Epithelial cell of prostate (primary cell): Measurements from ENCODE around the gene PLEKHA5.
"Not testable (repeated sequence)": the region's sequence is repeated elsewhere in the genome, so short reads cannot be mapped to it uniquely, and the experiment has no call there.

Source experiments
- DNase-seq: peaks from one replicate; pipeline ENCODE4 v3.0.0-alpha.2; 2011; ENCODE audit warnings: low read depth, low spot score
- H3K27ac ChIP-seq: fragments of 450-650 bp; 2 replicates; pipeline ENCODE4 v1.5.1; 2017; ENCODE audit warnings: mild to moderate bottlenecking

Gene PLEKHA5

DNA sequence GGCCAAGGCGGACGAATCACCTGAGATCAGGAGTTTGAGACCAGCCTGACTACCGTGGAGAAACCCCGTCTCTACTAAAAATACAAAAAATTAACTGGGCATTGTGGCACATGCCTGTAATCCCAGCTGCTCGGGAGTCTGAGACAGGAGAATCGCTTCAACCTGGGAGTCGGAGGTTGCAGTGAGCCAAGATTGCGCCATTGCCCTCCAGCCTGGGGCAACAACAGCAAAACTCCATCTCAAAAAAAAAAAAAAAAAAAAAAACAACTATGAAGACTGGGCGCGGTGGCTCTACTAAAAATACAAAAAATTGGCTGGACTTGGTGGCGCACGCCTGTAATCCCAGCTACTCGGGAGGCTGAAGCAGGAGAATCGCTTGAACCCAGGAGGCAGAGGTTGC lies 176.1 kb downstream of the PLEKHA5 start:
- not testable (repeated sequence) for DNase-seq

DNA sequence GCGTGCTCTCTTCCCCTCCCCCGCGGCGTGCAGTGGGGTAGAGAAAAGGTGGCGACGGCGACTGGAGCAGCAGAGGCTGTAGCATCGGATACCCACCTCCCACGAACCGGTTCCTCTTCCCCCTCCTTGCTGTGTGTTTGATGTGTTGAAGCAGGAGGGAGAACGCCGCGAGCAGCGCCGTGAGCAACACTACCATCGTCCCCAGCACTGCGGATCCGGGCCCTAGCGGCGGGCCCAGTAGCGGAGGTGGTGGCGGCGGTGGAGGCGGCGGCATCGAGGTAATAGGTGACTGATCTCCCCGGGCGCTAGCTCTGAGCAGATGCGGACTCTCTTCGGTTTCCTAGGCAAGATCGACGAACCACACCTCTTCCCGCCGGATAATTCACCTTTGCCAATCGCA lies 176.8 kb downstream of the PLEKHA5 start:
- no peak for DNase-seq
- no peak overlapping the region for H3K27ac ChIP-seq

More for the DNA sequence above, 176.1 kb downstream of the PLEKHA5 start:
- H3K27ac ChIP-seq, result not testable (repeated sequence)

DNA sequence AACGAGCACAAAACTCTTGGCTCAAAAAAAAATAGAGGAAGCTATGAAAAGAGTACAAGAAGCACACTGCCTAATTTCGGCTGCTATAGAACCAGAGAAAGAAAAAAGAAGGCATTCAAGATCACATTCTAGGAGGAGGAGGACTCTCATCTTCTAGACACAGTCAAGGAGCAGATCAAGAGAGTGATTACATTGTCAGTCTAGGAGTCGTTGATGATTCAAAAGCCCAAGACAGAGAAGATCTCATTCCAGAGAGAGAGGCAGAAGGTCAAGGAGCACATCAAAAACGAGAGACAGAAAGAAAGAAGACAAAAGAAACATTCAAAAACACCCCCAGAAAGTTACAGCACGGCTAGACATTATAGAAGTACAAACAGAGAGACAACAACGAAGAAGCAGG lies 177.9 kb downstream of the PLEKHA5 start:
- DNase-seq, result no peak
- no peak overlapping the region for H3K27ac ChIP-seq

DNA sequence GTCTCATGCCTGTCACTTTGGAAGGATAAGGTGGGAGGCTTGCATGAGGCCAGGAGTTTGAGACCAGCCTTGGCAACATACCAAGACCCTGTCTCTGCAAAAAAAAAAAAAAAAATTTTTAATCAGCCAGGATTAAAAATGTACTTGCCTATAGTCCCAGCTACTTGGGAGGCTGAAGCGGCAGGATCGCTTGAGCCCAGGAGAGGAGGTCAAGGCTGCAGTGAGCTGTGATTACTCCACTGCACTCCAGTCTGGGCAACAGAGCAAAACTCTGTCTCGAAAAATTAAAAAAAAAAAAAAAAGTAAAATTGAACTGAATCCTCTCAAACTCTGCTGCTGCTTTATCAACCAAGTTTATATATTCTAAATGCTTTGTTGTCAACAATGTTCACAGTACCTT lies 181.6 kb downstream of the PLEKHA5 start:
- DNase-seq, result no peak
- no peak overlapping the region for H3K27ac ChIP-seq

DNA sequence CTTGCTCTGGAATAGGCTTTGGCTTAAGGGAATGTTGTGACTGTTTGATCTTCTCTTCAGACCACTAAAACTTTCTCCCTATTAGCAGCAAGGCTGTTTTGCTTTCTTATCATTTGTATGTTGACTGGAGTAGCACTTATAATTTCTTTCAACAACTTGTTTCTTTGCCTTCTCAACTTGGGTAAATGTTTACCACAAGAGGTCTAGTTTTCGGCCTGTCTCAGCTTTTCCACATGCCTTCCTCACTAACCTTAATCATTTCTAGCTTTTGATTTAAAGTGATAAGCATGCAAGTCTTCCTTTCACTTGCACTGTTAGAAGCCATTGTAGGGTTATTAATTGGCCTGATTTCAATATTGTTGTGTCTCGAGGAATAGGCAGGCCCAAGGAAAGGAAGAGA lies 183.1 kb downstream of the PLEKHA5 start:
- no peak overlapping the region for H3K27ac ChIP-seq
- no peak for DNase-seq

DNA sequence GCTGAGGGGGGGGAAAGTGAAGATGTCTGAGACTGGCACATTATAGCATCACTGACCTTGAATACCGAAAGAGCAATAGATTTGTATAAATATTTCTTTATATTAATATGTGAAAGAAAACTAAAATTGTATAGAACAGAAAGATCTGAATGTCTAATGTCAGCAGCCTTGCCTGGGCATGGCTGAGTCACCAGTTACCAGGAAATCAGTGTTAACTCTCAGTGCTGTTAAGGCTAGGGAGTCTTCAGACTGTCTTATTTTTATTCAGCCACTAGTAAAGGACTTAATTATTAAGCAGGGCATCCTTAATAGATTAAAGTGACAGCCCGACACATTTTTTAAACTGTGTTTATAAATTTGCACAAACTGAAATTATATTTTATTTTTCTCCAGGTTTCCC lies 186.9 kb downstream of the PLEKHA5 start:
- no peak overlapping the region for H3K27ac ChIP-seq
- DNase-seq, result no peak

DNA sequence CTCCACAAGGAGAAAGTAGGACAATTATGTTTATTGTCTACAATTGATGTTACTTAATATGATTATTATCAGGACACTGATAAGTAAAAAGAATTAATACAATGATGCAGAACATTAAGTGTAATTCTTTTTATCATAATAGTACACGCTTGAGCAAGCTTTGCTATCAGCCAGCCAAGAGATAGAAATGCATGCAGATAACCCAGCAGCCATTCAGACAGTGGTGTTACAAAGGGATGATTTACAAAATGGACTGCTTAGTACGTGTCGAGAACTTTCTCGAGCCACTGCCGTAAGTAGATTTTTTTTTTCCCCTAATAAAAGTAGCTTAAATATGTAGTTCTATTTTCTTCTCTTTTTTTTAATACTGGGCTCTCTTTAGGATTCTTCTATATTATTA lies 192.8 kb downstream of the PLEKHA5 start:
- no peak overlapping the region for H3K27ac ChIP-seq
- no peak for DNase-seq

DNA sequence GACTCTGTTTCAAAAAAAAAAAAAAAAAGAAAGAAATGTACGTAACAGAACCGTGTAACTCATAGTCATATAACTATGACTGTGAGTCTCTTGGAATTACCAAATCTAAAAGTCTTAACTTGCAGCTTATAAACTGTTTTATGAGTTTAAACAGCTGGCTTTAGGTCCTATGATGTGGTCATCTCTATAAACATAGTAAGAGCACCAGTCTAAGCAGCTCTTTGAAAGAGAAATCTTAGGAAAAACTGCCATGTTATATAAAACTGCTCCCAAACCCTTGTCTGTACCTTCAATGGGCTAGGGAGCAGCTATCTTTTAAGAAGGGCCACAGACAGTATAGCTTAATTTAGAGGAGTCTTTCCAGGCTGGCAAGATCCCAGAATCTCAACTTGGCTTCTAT lies 194.3 kb downstream of the PLEKHA5 start:
- no peak for DNase-seq
- H3K27ac ChIP-seq, result no peak overlapping the region

DNA sequence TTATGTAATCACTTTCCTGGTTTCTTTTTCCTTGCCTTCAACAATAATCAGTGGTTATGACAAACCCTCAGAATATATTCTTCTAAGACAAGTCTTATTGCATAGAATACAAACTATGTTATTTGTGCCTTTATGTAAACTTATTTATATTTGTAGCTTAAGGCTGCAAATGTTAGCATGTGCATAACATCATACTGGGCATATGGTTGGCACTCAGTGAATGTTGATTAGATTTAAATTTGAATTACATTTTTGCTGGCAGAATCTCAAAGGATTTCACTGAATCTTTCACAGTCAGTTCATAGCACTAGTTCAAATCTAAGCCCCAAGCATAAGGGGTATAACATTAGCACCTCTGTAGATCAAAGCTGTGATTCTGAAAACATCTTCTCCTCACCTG lies 196.6 kb downstream of the PLEKHA5 start:
- no peak for DNase-seq
- H3K27ac ChIP-seq, result no peak overlapping the region

DNA sequence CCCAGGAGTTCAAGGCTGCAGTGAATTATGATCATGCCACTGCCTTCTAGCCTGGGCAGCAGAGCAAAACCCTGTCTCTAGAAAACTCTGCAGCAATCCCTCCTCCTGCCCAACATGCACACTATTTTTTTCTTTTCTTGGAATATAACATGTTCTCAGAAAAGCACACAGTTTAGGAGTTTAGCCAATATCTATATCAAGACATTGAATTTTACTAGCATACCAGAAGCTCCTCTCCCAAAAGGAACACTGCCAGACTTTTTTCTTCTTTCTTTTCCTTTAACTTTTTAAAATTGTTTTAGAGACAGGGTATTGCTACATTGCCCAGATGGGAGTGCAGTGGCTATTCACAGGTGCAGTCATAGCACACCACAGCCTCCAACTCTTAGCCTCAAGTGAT lies 202.7 kb downstream of the PLEKHA5 start:
- no peak overlapping the region for H3K27ac ChIP-seq
- DNase-seq, result no peak

DNA sequence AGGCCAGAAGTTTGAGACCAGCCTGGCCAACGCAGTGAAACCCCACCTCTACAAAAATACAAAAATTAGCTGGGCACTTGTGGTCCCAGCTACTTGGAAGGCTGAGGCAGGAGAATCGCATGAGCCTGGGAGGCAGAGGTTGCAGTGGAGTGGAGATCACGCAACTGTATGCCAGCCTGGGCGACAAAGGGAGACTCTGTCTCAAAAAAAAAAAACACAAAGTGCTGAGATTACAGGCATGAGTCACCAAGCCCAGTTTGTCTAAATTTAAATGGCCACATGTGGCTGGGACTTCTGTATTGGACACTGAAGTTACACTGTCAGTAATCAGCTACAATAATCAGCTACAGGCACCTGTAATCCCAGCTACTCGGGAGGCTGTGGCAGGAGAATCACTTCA lies 208.9 kb downstream of the PLEKHA5 start:
- DNase-seq, result no peak
- H3K27ac ChIP-seq, result no peak overlapping the region

DNA sequence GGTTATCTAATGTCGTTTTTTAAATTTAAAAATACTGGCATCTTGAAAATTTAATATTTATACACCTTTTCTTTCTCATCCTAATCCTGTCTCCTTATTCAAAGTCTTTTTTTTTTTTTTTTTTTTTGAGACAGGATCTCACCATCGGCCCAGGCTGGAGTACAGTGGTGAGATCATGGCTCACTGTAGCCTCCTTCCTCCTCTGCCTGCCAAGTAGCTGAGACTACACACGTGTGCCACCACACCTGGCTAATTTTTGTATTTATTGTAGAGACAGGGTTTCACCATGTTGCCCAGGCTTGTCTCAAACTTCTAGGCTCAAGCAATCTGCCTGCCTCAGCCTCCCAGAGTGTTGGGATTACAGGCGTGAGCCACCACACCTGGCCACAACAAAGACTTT lies 221.3 kb downstream of the PLEKHA5 start:
- not testable (repeated sequence) for H3K27ac ChIP-seq
- DNase-seq, result peak; percentile 8

DNA sequence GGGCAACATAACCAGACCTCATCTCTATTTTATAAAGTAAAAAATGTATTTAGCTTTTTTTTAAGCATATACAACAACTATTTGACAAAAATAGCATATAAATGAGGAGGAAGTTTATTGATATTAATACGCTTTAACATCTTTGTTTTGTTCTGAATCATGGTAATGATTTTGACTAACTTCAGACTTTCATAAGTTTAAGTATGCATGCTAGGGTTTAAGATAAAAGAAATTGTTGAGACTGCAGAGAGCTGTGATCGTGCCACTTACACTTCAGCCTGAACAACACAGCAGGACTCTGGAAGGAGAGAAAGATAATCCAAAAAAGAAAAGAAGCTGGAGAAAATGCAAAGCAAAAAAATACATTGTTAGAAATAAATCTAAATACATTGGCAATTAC lies 221.8 kb downstream of the PLEKHA5 start:
- no peak for DNase-seq
- H3K27ac ChIP-seq, result no peak overlapping the region

DNA sequence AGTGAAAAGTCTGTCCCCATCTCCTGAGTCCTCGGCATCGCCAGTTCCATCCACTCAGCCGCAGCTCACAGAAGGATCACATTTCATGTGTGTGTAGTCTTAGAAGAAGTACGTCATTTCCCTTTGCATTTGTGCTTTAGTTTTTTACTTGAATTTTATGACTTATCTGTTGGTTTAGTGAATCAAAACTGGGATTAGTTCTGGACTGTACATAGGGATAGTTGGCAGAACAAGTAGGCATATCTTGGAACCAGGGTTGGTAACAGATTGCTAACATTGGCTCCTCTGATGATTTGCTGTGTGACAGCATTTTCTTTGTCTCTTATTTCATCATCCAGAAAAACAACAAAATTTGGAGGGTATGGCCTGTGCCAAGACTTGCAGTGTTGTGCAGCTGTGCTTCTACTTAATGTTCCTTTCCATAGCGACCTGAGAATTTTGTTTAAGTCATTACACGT lies 240.2 kb downstream of the PLEKHA5 start:
- H3K27ac ChIP-seq, result peak overlapping the region; percentile 63

DNA sequence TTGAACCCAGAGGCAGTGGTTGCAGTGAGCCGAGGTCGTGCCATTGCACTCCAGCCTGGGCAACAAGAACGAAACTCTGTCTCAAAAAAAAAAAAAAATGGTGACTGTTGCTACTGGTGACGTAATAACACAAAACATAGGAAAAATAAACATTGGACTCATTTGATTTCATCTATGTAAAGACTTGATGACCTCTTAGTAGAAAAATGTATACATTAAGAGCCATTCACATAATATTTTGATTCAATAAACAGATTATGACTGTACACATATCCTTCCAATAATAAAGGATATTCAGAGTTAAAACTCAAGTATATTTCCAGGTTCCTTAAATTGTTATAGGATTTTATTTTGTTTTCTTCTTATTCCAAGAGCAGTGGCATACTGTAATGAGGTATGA lies 244.1 kb downstream of the PLEKHA5 start:
- H3K27ac ChIP-seq, result no peak overlapping the region
- no peak for DNase-seq

More for the DNA sequence above, 240.2 kb downstream of the PLEKHA5 start:
- DNase-seq, result no peak

DNA sequence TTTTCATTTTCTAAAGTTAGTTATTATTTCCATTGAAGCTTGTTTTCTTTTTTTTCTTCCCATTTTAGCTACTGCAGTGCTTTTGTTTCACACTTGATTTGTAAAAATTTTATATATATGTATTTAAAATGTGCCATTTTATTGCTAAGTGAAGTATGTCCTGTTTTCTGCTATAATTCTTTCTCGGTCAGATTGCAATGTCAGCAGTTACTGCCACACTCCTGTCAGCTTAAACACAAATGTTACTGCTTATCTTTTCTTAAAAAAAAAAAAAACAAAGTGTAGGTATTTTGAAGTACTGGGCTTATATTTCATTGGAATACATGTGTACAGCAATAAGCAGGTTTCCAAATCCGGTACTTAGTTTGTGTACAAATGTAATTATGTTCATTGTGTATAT lies 246.4 kb downstream of the PLEKHA5 start:
- no peak for DNase-seq
- H3K27ac ChIP-seq, result no peak overlapping the region

DNA sequence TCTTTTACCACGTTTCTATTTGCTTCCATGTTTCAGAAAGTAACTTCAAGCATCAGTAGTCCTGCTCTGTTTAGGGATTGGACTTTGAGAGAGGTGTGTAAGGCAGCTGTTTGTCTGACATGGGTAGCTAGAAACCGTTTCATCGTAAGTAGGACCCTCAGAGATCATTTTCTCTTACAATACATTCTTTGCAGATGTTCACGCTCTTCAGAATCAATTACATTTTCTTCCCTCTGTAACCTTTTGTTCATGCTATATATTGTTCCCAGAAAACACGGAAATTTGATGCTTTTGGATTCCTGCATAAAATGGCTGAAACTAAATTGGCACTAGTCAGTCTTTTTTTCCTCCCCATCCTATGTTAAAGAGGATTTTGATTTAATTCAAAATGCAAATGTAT lies 247.2 kb downstream of the PLEKHA5 start:
- H3K27ac ChIP-seq, result no peak overlapping the region
- no peak for DNase-seq

DNA sequence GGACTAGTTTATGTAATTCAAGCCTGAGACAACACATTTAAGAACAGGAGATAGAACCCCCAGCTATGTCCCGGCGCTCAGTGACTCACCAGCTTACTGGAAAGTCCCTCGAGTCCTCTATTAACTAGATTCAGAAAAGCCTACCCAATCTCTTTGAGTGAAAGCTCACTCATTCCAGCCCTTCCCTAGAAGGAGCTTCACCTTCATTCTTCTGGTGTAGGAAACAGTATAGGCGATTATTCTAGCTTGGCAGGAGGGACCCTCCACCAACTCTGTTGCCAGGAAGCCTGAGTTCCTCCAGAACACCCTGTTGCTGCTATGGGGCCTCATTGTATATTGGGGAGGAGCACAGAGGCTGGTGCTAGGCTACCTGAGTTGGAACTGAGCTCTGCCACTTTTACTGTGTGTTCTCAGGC lies 252.6 kb downstream of the PLEKHA5 start:
- H3K27ac ChIP-seq, result peak overlapping the region; percentile 37
- peak; percentile 60 for DNase-seq

DNA sequence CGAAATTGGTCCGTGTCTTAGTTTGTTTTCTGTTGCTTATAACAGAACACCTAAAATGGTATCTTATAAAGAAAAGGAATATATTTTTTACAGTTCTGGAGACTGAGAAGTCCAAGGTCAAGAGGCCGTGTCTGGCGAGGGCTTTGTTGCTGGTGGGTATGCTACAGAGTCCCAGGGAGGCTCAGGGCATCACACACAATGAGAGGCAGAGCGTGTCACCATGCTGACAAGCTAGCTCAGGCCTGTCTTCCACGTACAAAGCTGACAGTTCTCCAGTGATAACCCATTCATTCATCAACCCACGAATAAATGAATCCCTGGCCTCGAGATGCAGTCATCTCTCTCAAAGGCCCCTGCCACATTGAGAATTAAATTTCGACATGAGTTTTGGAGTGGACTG lies 253.0 kb downstream of the PLEKHA5 start:
- H3K27ac ChIP-seq, result peak overlapping the region; percentile 37
- no peak for DNase-seq

DNA sequence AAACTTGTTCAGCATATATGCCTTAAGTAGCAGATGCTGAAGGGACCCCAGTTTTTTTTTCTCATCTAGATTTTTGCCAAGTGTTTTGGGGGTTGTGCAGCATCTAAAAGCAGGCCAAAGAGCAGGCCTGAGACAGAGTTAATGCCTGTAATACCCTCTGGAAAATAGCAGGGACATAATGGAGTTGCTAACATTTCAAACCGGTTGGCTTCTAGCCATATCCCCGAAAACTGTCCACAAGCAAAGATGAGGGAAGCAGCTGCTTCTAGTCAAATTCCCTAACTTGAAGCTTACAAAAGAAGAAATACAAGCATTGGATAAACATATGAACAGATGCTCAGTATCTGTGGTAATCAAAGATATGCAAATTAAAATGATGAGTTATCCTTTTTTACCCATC lies 257.6 kb downstream of the PLEKHA5 start:
- DNase-seq, result no peak
- no peak overlapping the region for H3K27ac ChIP-seq

DNA sequence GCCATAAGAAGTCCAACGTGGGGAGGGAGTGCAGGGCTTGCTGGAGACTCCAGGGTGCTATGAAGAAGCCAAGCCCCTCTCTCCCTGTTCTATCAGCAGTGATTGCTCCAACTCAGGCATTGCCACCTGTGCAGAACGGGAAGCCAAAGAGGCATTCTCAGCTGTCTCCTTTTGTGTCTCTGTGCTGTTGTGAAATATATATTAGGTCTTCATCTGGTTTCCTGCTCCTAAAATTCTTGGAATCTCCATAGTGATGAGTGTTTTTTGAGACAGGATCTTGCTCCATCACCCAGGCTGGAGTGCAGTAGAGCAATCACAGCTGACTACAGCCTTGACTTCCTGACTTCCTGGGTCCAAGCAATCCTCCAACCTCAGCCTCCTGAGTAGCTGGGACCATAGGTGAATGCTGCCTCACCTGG lies 258.6 kb downstream of the PLEKHA5 start:
- H3K27ac ChIP-seq, result no peak overlapping the region
- no peak for DNase-seq

DNA sequence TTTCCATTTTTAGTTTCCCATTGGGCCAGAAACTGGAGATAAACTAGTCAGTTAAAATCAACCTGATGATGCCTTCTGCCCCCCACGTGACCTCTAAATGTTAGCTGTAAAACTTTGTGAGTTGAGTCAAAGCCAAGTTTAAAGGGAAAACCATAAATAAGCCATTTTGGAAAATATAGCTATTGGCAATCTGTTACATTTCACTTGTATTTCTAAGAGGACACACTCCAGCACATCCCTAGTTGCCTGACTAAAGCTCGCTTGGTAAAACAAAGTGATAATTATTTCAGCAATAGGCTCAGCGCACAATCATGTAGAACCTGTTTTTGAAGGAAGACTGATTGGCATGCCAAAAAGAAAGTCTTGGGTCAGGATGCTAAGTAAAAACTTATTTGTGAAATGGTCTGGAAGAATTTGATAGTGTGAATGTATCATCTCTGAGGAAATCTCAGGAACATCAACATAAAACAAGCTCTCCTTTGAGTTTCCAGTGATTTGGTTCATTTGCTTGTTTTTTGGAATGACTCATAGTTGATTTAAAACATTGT lies 260.6 kb downstream of the PLEKHA5 start:
- H3K27ac ChIP-seq, result no peak overlapping the region
- DNase-seq, result no peak

DNA sequence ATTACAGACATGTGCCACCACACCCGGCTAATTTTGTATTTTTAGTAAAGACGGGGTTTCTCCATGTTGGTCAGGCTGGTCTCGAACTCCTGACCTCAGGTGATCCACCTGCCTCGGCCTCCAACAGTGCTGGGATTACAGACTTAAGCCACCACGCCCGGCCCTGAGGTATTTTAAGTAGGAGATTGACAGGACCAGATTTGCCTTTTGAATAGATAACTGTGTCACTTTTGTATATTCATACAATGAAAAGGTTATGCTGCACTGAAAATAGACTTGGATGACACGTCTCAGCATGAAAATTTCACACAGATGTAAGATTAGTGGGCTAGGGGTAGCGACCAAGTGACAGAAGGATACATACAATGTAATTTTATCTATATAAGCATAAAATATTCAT lies 263.1 kb downstream of the PLEKHA5 start:
- not testable (repeated sequence) for DNase-seq, H3K27ac ChIP-seq
